ENCODE results near the gene UVSSA. TPM values are rescaled to one million over a fixed set of nuclear protein-coding genes. Genes with fewer than 3 reads are reported as not detected.

The UVSSA gene
- total RNA-seq, 1 experiment from 2014 or later, result 40.4 TPM

GRCh38 chr4:1298461-1298860 is 48.5 kb upstream of the UVSSA start:
- TF ChIP-seq ZNF232 (CRISPR knock-in tag; IDR thresholded peaks at IDR 0.05) (no peak), MYBL2 (CRISPR knock-in tag; IDR thresholded peaks at IDR 0.05) (no peak), ZNF671 (CRISPR knock-in tag; IDR thresholded peaks at IDR 0.05) (no peak), HMGXB4 (CRISPR knock-in tag; IDR thresholded peaks at IDR 0.05) (no peak), STAT6 (CRISPR knock-in tag; conservative IDR thresholded peaks at IDR 0.05; ENCODE audit: low read depth) (no peak), TP53 (CRISPR knock-in tag; IDR thresholded peaks at IDR 0.05) (no peak), ATF1 (CRISPR knock-in tag; IDR thresholded peaks at IDR 0.05) (no peak), ATF2 (CRISPR knock-in tag; IDR thresholded peaks at IDR 0.05; ENCODE audit: borderline replicate concordance, low read depth) (no peak), NR2C2 (CRISPR knock-in tag; IDR thresholded peaks at IDR 0.05) (no peak), PREB (CRISPR knock-in tag; IDR thresholded peaks at IDR 0.05; ENCODE audit: borderline replicate concordance) (no peak), KAT7 (CRISPR knock-in tag; IDR thresholded peaks at IDR 0.05; ENCODE audit: borderline replicate concordance) (no peak)
- H3K4me3 Mint-ChIP-seq, result no peak overlapping the region

GRCh38 chr4:1299301-1299860 is 47.6 kb upstream of the UVSSA start:
- TF ChIP-seq PREB (CRISPR knock-in tag; IDR thresholded peaks at IDR 0.05; ENCODE audit: borderline replicate concordance) (no peak), NFYB (CRISPR knock-in tag; conservative IDR thresholded peaks at IDR 0.05; ENCODE audit: low read depth) (no peak), ZNF317 (CRISPR knock-in tag; IDR thresholded peaks at IDR 0.05; ENCODE audit: borderline replicate concordance, low read depth) (no peak), CREB1 (CRISPR knock-in tag; IDR thresholded peaks at IDR 0.05) (no peak), KAT7 (CRISPR knock-in tag; IDR thresholded peaks at IDR 0.05; ENCODE audit: borderline replicate concordance) (no peak), SMAD4 (CRISPR knock-in tag; IDR thresholded peaks at IDR 0.05) (no peak), TP53 (CRISPR knock-in tag; IDR thresholded peaks at IDR 0.05) (no peak), HMGA2 (CRISPR knock-in tag; IDR thresholded peaks at IDR 0.05) (no peak), AR (CRISPR knock-in tag; IDR thresholded peaks at IDR 0.05) (no peak), ATF3 (CRISPR knock-in tag; conservative IDR thresholded peaks at IDR 0.05) (no peak), E2F4 (CRISPR knock-in tag; IDR thresholded peaks at IDR 0.05; ENCODE audit: borderline replicate concordance, low read depth) (no peak), IRF1 (CRISPR knock-in tag; IDR thresholded peaks at IDR 0.05) (no peak), CBFB (CRISPR knock-in tag; IDR thresholded peaks at IDR 0.05; ENCODE audit: low read depth) (no peak)
- peak overlapping the region; percentile 52 for H3K27ac Mint-ChIP-seq
- CTCF ChIA-PET, result no interaction called here

More at GRCh38 chr4:1298461-1298860, 48.5 kb upstream of the UVSSA start:
- Mint-ChIP-seq H3K27ac (peak overlapping the region; percentile 91; the same call in 1 of the 2 replicates), H3K36me3 (peaks cover 28% of the 10 kb centered on the region), H3K9me3 (no peaks in the 10 kb centered on the region), H3K27me3 (ENCODE audit: low read depth) (no peaks in the 10 kb centered on the region), H3K4me1 (peaks cover 33% of the 10 kb centered on the region)
- ChIA-PET POLR2A (no interaction called here), CTCF (no interaction called here)
- ATAC-seq (no peak), DNase-seq (ENCODE audit: low spot score) (no peak)

More at GRCh38 chr4:1299301-1299860, 47.6 kb upstream of the UVSSA start:
- no peaks in the 10 kb centered on the region for H3K27me3 Mint-ChIP-seq (ENCODE audit: low read depth)
- H3K4me3 Mint-ChIP-seq, result no peak overlapping the region
- no peak for ATAC-seq
- POLR2A ChIA-PET, result no interaction called here
- H3K4me1 Mint-ChIP-seq, result peaks cover 24% of the 10 kb centered on the region
- H3K9me3 Mint-ChIP-seq, result no peaks in the 10 kb centered on the region
- no peak for DNase-seq (ENCODE audit: low spot score)
- H3K36me3 Mint-ChIP-seq, result peaks cover 28% of the 10 kb centered on the region
